ENCODE results near the gene NFIC.

The NFIC gene

GRCh38 chr19:3403489-3404323 is 37.3 kb downstream of the NFIC start:
- TF ChIP-seq JUND (IDR thresholded peaks at IDR 0.05; ENCODE audit: low read depth), result no peak
- peak in 1 of 2 experiments; percentile 52 for DNase-seq (ENCODE audit: low read depth in 1 of 2, low spot score in 1 of 2)
- in situ Hi-C loops (cut with HindIII; ENCODE audit: low pct_unique_long_range_greater_than_20kb, low sequenced_read_pairs), result no loop called here

GRCh38 chr19:3404324-3405260 is 38.2 kb downstream of the NFIC start:
- TF ChIP-seq JUND (IDR thresholded peaks at IDR 0.05; ENCODE audit: low read depth), result no peak
- no peak for DNase-seq (ENCODE audit: low read depth in 1 of 2, low spot score in 1 of 2)
- in situ Hi-C loops (cut with HindIII; ENCODE audit: low pct_unique_long_range_greater_than_20kb, low sequenced_read_pairs), result no loop called here

- in situ Hi-C loops (cut with HindIII; ENCODE audit: low pct_unique_long_range_greater_than_20kb, low sequenced_read_pairs), result no loop called here
- DNase-seq (ENCODE audit: low read depth in 1 of 2, low spot score in 1 of 2), result no peak
- no peak for TF ChIP-seq JUND (IDR thresholded peaks at IDR 0.05; ENCODE audit: low read depth)
Observed at GRCh38 chr19:3405261-3405653, 38.9 kb downstream of the NFIC start.

GRCh38 chr19:3406571-3407111 is 40.3 kb downstream of the NFIC start:
- no peak for TF ChIP-seq JUND (IDR thresholded peaks at IDR 0.05; ENCODE audit: low read depth)
- no peak for DNase-seq (ENCODE audit: low read depth in 1 of 2, low spot score in 1 of 2)
- in situ Hi-C loops (cut with HindIII; ENCODE audit: low pct_unique_long_range_greater_than_20kb, low sequenced_read_pairs), result no loop called here

- no peak for TF ChIP-seq JUND (IDR thresholded peaks at IDR 0.05; ENCODE audit: low read depth)
- no peak for DNase-seq (ENCODE audit: low read depth in 1 of 2, low spot score in 1 of 2)
- in situ Hi-C loops (cut with HindIII; ENCODE audit: low pct_unique_long_range_greater_than_20kb, low sequenced_read_pairs), result no loop called here
Observed at GRCh38 chr19:3407556-3408516, 41.5 kb downstream of the NFIC start.

- DNase-seq (ENCODE audit: low read depth in 1 of 2, low spot score in 1 of 2), result no peak
- TF ChIP-seq JUND (IDR thresholded peaks at IDR 0.05; ENCODE audit: low read depth), result no peak
- in situ Hi-C loops (cut with HindIII; ENCODE audit: low pct_unique_long_range_greater_than_20kb, low sequenced_read_pairs), result no loop called here
Observed at GRCh38 chr19:3408996-3409345, 42.6 kb downstream of the NFIC start.

GRCh38 chr19:3409346-3410064 is 43.1 kb downstream of the NFIC start:
- TF ChIP-seq JUND (IDR thresholded peaks at IDR 0.05; ENCODE audit: low read depth), result no peak
- in situ Hi-C loops (cut with HindIII; ENCODE audit: low pct_unique_long_range_greater_than_20kb, low sequenced_read_pairs), result no loop called here
- no peak for DNase-seq (ENCODE audit: low read depth in 1 of 2, low spot score in 1 of 2)

GRCh38 chr19:3411636-3412035 is 45.3 kb downstream of the NFIC start:
- DNase-seq (ENCODE audit: low read depth in 1 of 2, low spot score in 1 of 2), result no peak
- in situ Hi-C loops (cut with HindIII; ENCODE audit: low pct_unique_long_range_greater_than_20kb, low sequenced_read_pairs), result no loop called here
- TF ChIP-seq JUND (IDR thresholded peaks at IDR 0.05; ENCODE audit: low read depth), result no peak

- no peak for TF ChIP-seq JUND (IDR thresholded peaks at IDR 0.05; ENCODE audit: low read depth)
- in situ Hi-C loops (cut with HindIII; ENCODE audit: low pct_unique_long_range_greater_than_20kb, low sequenced_read_pairs), result no loop called here
- no peak for DNase-seq (ENCODE audit: low read depth in 1 of 2, low spot score in 1 of 2)
Observed at GRCh38 chr19:3412066-3412465, 45.7 kb downstream of the NFIC start.

GRCh38 chr19:3413796-3414327 is 47.5 kb downstream of the NFIC start:
- DNase-seq (ENCODE audit: low read depth in 1 of 2, low spot score in 1 of 2), result no peak
- no peak for TF ChIP-seq JUND (IDR thresholded peaks at IDR 0.05; ENCODE audit: low read depth)

GRCh38 chr19:3415695-3416094 is 49.3 kb downstream of the NFIC start:
- no peak for DNase-seq (ENCODE audit: low read depth in 1 of 2, low spot score in 1 of 2)
- no peak for TF ChIP-seq JUND (IDR thresholded peaks at IDR 0.05; ENCODE audit: low read depth)
- in situ Hi-C loops (cut with HindIII; ENCODE audit: low pct_unique_long_range_greater_than_20kb, low sequenced_read_pairs), result no loop called here

More at GRCh38 chr19:3413796-3414327, 47.5 kb downstream of the NFIC start:
- in situ Hi-C loops (cut with HindIII; ENCODE audit: low pct_unique_long_range_greater_than_20kb, low sequenced_read_pairs), result no loop called here
